ENCODE data around the gene PTPRD.

DNA sequence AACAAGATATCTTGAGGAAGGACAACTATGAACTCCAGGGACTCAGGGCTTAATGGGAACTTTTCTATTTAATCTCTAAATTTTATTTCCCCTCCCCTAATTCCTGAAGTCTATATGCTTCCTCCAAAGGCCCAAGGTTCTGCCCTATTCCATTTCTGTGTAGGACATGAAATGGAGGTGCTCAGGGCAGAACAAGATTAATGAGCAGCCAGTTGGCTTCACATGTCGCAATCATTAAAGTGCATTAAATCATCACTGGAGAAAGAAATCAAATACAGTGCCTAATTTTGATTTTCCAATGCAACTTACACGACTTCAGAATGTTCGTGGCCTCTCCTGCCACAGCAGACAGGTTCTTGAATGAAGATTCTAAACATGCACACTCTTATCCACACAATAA is 862.1 kb downstream of the PTPRD start:
- TF ChIP-seq, protein P1, sequence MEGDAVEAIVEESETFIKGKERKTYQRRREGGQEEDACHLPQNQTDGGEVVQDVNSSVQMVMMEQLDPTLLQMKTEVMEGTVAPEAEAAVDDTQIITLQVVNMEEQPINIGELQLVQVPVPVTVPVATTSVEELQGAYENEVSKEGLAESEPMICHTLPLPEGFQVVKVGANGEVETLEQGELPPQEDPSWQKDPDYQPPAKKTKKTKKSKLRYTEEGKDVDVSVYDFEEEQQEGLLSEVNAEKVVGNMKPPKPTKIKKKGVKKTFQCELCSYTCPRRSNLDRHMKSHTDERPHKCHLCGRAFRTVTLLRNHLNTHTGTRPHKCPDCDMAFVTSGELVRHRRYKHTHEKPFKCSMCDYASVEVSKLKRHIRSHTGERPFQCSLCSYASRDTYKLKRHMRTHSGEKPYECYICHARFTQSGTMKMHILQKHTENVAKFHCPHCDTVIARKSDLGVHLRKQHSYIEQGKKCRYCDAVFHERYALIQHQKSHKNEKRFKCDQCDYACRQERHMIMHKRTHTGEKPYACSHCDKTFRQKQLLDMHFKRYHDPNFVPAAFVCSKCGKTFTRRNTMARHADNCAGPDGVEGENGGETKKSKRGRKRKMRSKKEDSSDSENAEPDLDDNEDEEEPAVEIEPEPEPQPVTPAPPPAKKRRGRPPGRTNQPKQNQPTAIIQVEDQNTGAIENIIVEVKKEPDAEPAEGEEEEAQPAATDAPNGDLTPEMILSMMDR (IDR thresholded peaks at IDR 0.05): no peak
- no peak for TF ChIP-seq EP300 (IDR thresholded peaks at IDR 0.05)

Measured in ovary (tissue), 3 donors.